Left cardiac atrium (tissue), 4 donors: ENCODE measurements around the gene PSD. TPM values are rescaled to one million over a fixed set of nuclear protein-coding genes. Genes with fewer than 3 reads are reported as not detected.

Experiments used
- ATAC-seq, 2 donors: fragments of 200-7000 bp; cut with Tn5 transposase; one replicate each; pipeline ENCODE4 v1.9.1; 2020; ENCODE audit warnings: mild to moderate bottlenecking in 2 of 2, moderate library complexity in 2 of 2
- DNase-seq: peaks from one replicate; pipeline ENCODE4 v3.0.0-alpha.2; 2020
- intact Hi-C, 2 donors: fragments of 100-400 bp; cut with DNase I; formaldehyde crosslinking; loops; one replicate each; pipeline versions ENCODE4 v1.14.1 to v1.15.1; 2022 to 2023
- total RNA-seq, 2 donors: library from RNA; stranded (reverse); fragmentation: NEBNext Ultra II Directional; extraction: Animal tissue kit (Norgen Biotek cat#: 25700); gene quantifications; one replicate each; pipeline ENCODE4 v1.2.1, GENCODE V29; 2021
- donor health status: DM: no; HTN: yes; CAD: no.
- donor health status: DM: no; HTN: yes; CAD: no; lungs with severe emphysema.
- donor health status: DM: yes; HTN: yes; CAD: no.
- donor health status: Dilated cardiomyopathy.

Gene PSD
- total RNA-seq, 2 donors from 2014 or later = 2.3 to 3.4 TPM

DNA sequence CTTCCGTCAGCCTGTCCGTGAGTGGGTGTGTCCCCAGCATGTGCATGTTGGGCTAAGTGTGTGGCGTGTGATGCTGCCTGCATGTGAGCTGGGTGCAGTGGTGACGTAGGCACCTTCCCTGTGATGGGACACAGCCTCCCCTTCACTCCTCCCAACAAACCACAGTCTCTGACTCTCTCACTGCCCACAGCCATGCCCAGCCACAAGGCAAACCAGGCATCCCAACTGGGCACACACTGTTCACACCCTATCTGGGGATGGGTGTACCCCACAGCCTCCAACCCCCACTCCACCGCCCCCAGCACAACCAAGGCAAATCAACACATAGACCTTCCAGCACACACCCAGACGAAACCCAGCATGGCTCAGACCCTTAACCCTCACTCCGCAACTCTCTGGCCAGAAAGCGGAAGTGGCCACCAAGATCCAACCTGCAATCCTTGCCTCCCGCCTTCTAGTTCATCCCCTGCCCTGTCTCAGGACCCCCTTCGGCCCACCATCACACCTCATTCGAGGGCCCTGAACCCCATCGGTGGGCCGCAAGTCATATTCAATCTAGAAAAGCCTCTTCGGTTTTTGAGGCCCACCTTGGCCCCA is 10.4 kb downstream of the PSD start:
- ATAC-seq (no peak), DNase-seq (no peak)
- intact Hi-C loops = no loop called here

DNA sequence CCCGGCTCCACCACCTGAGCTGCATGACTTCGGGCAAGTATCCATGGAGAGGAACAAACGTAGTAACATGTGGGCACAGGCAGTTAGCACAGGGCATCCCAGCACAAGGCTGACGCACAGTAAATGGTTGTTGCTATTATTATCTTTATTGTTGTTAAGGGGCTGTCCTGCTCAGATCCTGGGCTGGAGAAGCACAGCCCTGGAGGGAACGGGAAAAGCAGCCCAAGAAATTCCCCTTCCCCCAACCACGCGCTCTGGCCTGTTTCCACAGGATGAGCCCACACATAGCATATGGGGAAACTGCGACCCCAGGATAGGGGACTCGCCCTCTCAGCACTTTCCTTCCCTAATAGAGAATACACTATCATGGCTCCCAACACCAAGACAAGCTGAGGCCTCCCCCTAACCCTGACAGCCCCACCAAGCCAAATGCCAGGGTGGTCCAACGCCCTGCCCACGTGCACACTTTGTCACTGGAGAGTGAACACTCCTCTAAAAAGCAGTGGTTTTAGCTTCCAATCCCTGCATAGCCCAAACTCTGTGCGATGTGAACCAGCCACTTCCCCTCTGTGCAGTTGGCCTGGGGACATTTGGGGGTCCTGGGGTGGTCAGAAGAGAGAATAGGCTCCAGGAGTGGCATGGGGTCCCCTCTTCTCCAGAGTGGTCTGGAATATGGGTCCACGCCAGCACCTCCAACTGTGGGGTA is 11.0 kb downstream of the PSD start:
- no peak for ATAC-seq
- intact Hi-C loops = no loop called here
- no peak for DNase-seq

DNA sequence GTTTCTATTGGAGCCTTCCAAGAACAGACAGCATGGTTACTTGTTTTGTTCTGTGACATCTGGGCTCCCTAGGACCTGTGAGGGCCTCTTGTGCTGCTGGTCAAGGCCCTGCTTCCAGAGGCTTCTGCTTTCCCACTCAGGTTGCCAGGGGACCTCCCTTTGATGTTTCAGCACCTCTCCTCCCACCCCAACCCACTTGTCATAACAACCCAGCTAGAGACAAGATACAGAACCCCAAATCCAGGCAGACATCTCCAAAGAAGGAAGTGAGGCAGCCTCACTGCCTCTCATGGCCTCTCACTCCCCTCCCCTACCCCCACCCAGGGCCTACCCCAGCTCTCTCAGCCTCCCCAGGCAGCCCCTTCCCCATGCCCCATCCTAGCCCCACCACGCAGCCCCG is 11.8 kb downstream of the PSD start:
- intact Hi-C loops = no loop called here

DNA sequence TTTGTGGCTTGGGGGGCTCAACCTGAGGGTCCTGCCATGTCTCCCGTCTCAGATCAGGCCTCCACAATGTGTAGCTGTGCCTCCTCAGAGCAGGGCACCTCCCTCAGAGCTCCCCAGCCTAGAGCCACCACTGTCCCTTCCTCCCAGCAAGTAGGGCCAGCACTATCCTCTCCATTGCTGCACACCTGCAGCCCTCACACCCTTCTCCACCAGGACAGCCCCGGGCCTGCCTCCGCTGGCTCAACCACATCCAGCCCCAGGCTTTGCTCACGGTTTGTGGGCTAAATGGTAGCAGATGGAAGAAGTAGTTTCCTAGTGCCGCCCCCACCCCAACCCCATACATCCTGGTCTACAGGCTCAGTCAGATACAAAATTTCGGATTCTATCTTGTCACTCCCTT is 13.0 kb downstream of the PSD start:
- intact Hi-C loops = no loop called here
- no peak for DNase-seq
- no peak for ATAC-seq

More for the DNA sequence above, 11.8 kb downstream of the PSD start:
- no peak for DNase-seq
- no peak for ATAC-seq

DNA sequence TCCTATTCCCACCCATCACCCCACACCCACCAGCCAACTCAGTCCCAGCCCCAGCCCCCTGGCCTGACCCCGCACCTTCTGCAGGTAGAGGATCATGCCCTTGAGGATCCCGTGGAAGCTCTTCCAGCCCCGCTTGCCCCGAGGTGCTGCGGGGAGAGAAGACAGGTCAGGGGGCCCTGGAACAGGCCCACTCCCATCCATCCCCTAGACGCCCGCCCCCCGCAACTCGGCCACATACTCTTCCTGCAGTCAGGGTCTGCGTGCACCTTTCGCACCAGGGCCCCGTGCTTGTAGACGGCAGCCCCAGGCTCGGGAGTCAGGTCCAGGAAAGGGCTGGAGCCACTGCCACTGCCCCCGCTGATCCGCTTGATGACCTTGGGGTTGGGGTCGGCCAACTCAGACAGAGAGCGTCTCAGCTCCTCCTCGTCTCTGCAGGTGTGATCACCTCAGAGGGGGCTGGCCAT is 13.4 kb downstream of the PSD start:
- ATAC-seq (no peak), DNase-seq (no peak)
- intact Hi-C loops = no loop called here

DNA sequence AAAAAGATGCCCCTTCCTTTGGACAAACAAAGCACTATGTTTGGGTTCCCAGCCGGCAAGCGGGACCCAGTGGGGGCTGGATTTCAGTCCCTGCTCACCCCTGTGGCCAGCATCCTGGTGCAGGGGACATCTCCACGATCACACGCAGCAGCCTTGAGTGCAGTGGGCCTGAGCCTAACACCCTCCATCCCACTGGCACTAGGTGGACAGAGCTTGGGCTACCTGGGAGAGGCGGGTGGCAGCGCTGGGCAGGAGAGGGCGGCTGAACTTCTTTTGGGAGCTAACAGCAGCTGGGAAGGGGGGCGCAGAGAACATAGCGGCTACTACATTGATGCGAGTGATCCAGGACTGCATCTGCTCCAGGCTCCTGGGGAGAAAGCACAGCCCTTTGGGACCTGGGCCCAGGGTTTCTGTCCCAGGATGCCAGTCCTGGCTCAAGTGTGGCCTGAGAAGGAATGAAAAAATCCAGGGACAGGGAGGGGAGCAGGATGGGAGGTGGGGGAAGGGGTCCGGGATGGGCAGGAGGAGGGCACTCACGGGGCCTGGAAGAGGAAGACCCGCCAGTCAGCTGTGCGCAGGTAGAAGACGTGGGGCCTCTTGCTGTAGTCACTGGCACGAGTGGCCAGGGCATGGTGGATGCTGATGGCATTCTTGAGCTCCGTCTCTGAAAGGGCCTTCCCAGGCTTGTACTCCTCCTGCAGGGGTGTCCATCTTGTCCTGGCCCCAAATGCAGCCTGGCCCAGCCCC is 14.1 kb downstream of the PSD start:
- DNase-seq = no peak
- no peak for ATAC-seq
- intact Hi-C loops = loop anchor here in 1 of 2 donors (5.0 kb wide), 1 partner anchor 177 kb away; the partner anchor contains the start of gene ELOVL3

DNA sequence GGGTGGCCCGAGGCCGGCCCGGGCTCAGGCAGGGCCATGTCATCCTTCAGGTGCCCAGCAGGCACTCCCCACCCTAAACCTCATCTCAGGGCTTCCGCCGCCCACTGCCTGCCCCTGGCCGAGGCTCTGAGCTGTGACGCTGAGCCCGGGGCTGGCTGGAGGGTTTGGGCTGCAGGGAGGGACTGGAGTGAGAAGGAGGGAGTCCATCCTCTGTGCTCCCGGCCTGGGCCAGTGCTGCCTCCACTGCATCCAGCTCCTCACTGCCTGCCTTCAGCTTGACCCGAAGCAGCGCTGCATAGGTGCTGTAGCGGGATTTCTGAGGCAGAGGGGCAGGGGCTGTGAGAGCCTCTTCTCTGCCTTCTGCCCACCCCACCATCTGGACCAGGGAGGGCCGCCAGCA is 15.5 kb downstream of the PSD start:
- no peak for DNase-seq
- no peak for ATAC-seq
- intact Hi-C loops = loop anchor here in 1 of 2 donors (5.0 kb wide), 1 partner anchor 176 kb away; the partner anchor contains the start of gene ELOVL3

DNA sequence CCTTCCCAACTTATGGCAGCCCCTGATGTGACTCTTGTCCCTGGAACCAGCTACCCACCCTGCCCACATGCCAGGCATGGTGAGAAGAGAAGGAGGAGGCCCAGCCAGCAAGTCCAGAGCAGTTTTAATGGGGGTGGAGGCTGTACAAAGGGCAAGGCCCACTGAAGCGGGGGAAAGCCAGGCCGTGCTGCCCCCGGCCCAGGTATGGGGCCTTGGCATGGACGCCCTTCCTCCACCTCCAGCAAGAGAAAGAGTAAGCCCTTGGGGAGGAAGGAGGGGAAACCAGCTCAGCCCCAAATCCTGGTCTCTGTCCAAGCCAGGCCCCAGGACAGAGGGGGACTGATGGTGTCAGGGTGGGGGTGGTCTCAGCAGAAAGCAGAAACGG is 16.1 kb downstream of the PSD start:
- DNase-seq (no peak), ATAC-seq (no peak)
- intact Hi-C loops = loop anchor here in 1 of 2 donors (5.0 kb wide), 1 partner anchor 175 kb away; the partner anchor contains the start of gene ELOVL3

DNA sequence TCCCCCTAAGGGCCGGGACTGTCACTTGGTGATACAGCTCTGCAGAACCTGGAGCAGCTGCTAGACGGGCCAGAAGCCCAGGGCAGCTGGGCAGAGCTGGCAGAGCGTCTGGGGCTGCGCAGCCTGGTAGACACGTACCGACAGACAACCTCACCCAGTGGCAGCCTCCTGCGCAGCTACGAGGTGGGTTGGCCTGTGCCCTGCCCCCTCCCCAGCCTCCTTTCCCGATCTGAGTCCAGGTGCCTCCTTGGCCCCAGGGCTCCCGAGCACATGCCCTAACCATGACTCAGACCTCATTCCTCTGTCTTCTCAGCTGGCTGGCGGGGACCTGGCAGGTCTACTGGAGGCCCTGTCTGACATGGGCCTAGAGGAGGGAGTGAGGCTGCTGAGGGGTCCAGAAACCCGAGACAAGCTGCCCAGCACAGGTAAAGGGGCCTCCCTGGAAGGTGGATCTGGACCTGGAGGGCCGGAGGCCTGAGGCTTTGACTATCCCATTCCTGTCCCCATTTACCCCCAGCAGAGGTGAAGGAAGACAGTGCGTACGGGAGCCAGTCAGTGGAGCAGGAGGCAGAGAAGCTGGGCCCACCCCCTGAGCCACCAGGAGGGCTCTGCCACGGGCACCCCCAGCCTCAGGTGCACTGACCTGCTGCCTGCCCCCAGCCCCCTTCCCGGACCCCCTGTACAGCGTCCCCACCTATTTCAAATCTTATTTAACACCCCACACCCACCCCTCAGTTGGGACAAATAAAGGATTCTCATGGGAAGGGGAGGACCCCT is 16.7 kb downstream of the PSD start:
- intact Hi-C loops = loop anchor here in 1 of 2 donors (5.0 kb wide), 1 partner anchor 175 kb away; the partner anchor contains the start of gene ELOVL3
- DNase-seq (no peak), ATAC-seq (no peak)

DNA sequence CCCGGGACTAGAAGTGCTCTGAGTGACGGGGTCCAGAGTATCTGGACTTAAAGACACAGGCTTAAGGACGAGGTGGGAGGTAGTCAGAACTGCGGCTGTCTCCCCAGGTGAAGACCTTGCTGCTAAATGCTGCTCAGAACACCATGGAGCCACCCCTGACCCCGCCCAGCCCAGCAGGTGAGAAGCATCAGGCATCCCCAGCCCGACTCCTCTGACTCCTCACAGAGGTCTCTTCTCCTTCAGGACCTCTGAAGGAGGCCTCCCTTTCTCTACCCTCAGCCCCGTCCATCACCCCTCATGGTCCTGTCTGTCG is 17.3 kb downstream of the PSD start:
- no peak for DNase-seq
- intact Hi-C loops = loop anchor here in 1 of 2 donors (5.0 kb wide), 1 partner anchor 174 kb away; the partner anchor contains the start of gene ELOVL3
- ATAC-seq = no peak

DNA sequence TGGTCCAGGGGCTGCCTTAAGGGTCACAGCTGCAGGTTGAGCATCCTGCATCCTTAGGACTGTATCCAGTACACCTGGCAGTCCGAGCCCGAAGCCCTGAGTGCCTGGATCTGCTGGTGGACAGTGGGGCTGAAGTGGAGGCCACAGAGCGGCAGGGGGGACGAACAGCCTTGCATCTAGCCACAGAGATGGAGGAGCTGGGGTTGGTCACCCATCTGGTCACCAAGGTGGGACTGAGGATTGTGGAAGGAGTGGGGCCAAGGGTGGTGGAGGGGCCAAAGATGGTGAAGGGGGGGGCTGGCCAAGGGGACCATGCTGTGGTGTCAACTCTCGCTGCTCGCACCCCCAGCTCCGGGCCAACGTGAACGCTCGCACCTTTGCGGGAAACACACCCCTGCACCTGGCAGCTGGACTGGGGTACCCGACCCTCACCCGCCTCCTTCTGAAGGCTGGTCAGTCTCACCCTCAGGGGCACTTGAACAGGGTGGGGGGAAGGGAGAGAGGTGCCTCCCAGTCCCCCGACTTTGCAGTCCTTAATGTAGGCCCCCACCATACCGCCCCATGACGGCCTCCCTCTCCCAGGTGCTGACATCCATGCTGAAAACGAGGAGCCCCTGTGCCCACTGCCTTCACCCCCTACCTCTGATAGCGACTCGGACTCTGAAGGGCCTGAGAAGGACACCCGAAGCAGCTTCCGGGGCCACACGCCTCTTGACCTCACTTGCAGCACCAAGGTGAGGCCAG is 17.8 kb downstream of the PSD start:
- ATAC-seq = no peak
- intact Hi-C loops = loop anchor here in 1 of 2 donors (5.0 kb wide), 1 partner anchor 173 kb away; the partner anchor contains the start of gene ELOVL3
- DNase-seq = no peak

DNA sequence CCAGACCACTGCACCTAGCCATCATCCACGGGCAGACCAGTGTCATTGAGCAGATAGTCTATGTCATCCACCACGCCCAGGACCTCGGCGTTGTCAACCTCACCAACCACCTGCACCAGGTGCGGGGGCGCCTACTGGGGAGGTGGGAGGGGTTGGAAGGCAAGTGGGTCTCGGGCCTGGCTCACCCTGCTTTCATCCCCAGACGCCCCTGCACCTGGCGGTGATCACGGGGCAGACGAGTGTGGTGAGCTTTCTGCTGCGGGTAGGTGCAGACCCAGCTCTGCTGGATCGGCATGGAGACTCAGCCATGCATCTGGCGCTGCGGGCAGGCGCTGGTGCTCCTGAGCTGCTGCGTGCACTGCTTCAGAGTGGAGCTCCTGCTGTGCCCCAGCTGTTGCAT is 18.5 kb downstream of the PSD start:
- DNase-seq (no peak), ATAC-seq (no peak)
- intact Hi-C loops = loop anchor here in 1 of 2 donors (5.0 kb wide), 1 partner anchor 173 kb away; the partner anchor contains the start of gene ELOVL3

DNA sequence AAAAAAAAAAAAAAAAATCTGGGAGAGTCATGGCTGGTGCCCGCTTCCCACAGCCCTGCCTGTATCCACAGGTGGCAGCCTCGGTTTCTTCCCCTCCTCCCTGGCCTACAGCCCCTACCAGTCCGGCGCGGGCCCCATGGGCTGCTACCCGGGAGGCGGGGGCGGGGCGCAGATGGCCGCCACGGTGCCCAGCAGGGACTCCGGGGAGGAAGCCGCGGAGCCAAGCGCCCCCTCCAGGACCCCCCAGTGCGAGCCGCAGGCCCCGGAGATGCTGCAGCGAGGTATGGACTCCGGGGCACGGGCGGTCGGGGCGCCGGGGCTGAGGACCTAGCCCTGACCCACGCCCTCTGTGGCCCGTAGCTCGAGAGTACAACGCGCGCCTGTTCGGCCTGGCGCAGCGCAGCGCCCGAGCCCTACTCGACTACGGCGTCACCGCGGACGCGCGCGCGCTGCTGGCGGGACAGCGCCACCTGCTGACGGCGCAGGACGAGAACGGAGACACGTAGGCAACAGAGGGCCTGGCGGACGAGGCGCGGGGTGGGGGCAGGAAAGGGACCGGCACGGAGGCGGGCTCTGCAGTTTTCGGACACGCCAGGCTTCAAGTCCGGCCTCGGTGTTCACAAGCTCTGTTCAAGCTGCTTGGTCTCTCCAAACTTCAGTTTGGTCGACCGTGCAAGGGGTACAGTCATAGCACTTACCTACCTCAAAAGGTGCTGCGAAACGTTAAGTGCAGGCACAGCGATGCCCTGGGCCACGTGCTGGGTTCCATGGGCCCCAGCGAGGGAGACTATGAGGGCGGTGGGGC is 19.2 kb downstream of the PSD start:
- ATAC-seq (peak; percentile 69 to 83), DNase-seq (peak; percentile 93)
- intact Hi-C loops = loop anchor here in 1 of 2 donors (5.0 kb wide), 2 partner anchors 172 to 232 kb away; partner anchors contain the start of gene ELOVL3

DNA sequence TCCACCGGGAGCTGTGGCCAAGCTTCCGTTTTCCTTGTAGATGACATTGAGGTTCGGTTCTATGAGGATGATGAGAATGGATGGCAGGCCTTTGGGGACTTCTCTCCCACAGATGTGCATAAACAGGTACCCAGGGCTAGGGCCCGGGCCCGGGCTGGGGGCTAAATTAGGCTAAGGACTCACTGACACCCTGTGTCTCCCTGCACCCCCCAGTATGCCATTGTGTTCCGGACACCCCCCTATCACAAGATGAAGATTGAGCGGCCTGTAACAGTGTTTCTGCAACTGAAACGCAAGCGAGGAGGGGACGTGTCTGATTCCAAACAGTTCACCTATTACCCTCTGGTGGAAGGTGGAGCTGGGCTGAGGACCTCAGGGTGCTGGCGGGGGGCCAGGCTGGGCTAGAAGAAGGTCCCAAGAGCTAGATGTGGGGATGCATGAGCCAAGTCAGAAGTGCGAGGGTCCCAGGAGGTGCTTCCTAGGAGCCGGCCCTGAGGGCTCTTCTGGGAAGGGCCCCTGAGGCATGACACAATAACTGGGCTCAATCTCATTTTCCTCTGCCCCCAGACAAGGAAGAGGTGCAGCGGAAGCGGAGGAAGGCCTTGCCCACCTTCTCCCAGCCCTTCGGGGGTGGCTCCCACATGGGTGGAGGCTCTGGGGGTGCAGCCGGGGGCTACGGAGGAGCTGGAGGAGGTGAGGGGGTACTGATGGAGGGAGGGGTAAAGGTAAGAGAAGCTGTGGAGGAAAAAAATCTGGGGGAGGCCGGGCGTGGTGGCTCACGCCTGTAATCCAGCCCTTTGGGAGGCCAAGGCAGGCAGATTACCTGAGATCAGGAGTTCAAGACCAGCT is 20.2 kb downstream of the PSD start:
- intact Hi-C loops = loop anchor here in 1 of 2 donors (5.0 kb wide), 1 partner anchor 231 kb away; no protein-coding TSS in a partner anchor
- no peak for ATAC-seq
- no peak for DNase-seq

DNA sequence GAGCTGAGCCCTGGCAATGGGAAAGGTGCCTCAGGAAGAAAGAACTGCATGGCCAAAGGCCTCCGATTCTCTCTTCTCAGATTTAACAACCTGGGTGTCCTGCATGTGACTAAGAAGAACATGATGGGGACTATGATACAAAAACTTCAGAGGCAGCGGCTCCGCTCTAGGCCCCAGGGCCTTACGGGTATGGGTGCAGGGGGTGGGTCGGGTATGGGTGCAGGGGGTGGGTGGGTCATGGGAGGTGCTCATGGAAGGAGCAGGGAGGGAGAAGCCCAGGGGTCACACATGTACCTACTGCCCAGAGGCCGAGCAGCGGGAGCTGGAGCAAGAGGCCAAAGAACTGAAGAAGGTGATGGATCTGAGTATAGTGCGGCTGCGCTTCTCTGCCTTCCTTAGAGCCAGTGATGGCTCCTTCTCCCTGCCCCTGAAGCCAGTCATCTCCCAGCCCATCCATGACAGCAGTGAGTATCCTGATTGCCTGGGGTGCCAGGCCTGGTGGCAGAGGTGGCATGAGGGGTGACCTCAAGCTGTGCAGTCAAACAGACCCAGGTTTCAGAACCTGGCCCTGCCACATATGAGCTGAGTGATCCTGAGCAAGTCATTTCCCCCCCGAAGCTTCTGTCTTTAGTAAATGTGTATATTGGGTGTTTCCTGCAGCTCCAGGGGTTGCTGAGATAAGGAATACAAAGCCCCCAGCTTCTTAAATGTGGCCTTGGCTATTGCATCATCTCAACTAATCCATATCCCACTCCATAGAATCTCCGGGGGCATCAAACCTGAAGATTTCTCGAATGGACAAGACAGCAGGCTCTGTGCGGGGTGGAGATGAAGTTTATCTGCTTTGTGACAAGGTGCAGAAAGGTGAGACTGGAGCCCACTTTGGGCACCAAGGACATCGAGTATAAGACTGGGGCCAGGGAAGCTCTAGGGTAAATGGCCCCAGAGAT is 21.1 kb downstream of the PSD start:
- intact Hi-C loops = loop anchor here in 1 of 2 donors (5.0 kb wide), 1 partner anchor 230 kb away; no protein-coding TSS in a partner anchor
- no peak for DNase-seq
- no peak for ATAC-seq
